OCI-LY7 (cell line): ENCODE results near the gene YIPF2. TPM values are rescaled to one million over a fixed set of nuclear protein-coding genes. Genes with fewer than 3 reads are reported as not detected.

Experiments
- BruUV-seq: library from RNA; stranded (reverse); fragments of 400-500 nt; replicated peaks from 2 replicates; lab custom pipeline; 2021; lab: Mats Ljungman, UMichigan
- CTCF ChIA-PET: fragments of 300-600 bp; sonication (Branson Sonifier 250); formaldehyde crosslinking; loops from one replicate; lab custom pipeline; 2022; ENCODE audit warnings: antibody characterized with exemption; ENCODE audit not compliant: unreplicated experiment; lab: Charles Lee
- POLR2A ChIA-PET: fragments of 300-600 bp; sonication (Branson Sonifier 250); formaldehyde crosslinking; loops from one replicate; lab custom pipeline; 2022; ENCODE audit warnings: antibody characterized with exemption; lab: Charles Lee
- DNase-seq: peaks from one replicate; pipeline ENCODE4 v3.0.0-alpha.2; 2015; ENCODE audit warnings: low spot score
- H2AFZ ChIP-seq: fragments of 200-600 bp; sonication (generic), shearing (Covaris generic); 2 replicates; pipeline ENCODE4 v1.6.1; 2014; ENCODE audit warnings: mild to moderate bottlenecking, antibody characterized with exemption, low read length, moderate library complexity
- H3K27ac ChIP-seq: fragments of 200-600 bp; sonication (generic); 2 replicates; pipeline ENCODE4 v1.5.1; 2014; ENCODE audit warnings: mixed run types, low read depth, mild to moderate bottlenecking, moderate library complexity, low read length, inconsistent platforms; ENCODE audit not compliant: poor library complexity, severe bottlenecking
- H3K36me3 ChIP-seq: fragments of 200-600 bp; sonication (generic); 2 replicates; pipeline ENCODE4 v1.6.1; 2014; ENCODE audit warnings: mild to moderate bottlenecking, antibody characterized with exemption, low read length, moderate library complexity, mixed read lengths; ENCODE audit not compliant: insufficient read depth
- H3K4me1 ChIP-seq: fragments of 200-600 bp; sonication (generic); 2 replicates; pipeline ENCODE4 v1.5.1; 2014; ENCODE audit warnings: mild to moderate bottlenecking, low read length; ENCODE audit not compliant: insufficient read depth, poor library complexity, severe bottlenecking
- H3K4me2 ChIP-seq: fragments of 200-600 bp; sonication (generic); 2 replicates; pipeline ENCODE4 v1.6.1; 2014; ENCODE audit warnings: mild to moderate bottlenecking, low read length
- H3K4me3 ChIP-seq: fragments of 200-600 bp; sonication (generic); 2 replicates; pipeline ENCODE4 v1.5.1; 2014; ENCODE audit warnings: mild to moderate bottlenecking, low read depth, low read length; ENCODE audit not compliant: poor library complexity, severe bottlenecking
- H3K79me2 ChIP-seq: fragments of 200-600 bp; sonication (generic); 2 replicates; pipeline ENCODE4 v1.6.1; 2016; ENCODE audit warnings: low read depth, mild to moderate bottlenecking, low read length, moderate library complexity, mixed read lengths; ENCODE audit not compliant: insufficient read depth
- H3K9me2 ChIP-seq: fragments of 200-600 bp; sonication (generic); 2 replicates; pipeline ENCODE4 v1.6.1; 2016; ENCODE audit warnings: mild to moderate bottlenecking, low read length, mixed read lengths; ENCODE audit not compliant: insufficient read depth
- H3K9me3 ChIP-seq: fragments of 200-600 bp; sonication (generic); 2 replicates; pipeline ENCODE4 v1.6.1; 2014; ENCODE audit warnings: mild to moderate bottlenecking, mixed run types, low read length, mixed read lengths
- H4K20me1 ChIP-seq: fragments of 200-600 bp; sonication (generic); 2 replicates; pipeline ENCODE4 v1.6.1; 2014; ENCODE audit warnings: mild to moderate bottlenecking, antibody characterized with exemption, low read length, moderate library complexity, mixed read lengths; ENCODE audit not compliant: insufficient read depth
- EZH2phosphoT487 ChIP-seq: fragments of 200-600 bp; sonication (generic); IDR thresholded peaks from 2 replicates; pipeline ENCODE4 v1.6.1; 2018; ENCODE audit warnings: low read depth, borderline replicate concordance, mild to moderate bottlenecking, mixed run types, antibody characterized with exemption, low read length, moderate library complexity, mixed read lengths
- intact Hi-C: fragments of 100-400 bp; cut with micrococcal nuclease; formaldehyde crosslinking; loops from one replicate; pipeline ENCODE4 v1.10.0; 2022; ENCODE audit not compliant: unreplicated experiment
- total RNA-seq, 2 experiments: library from RNA; depleted of rRNA in 1 of 2; stranded (reverse); fragments of >200 nt in 1 of 2; shearing (Covaris generic) in 1 of 2; gene quantifications; 2 replicates each; pipeline ENCODE4 v1.2.3, GENCODE V29; 2014 to 2022
- TF ChIP-seq, protein P1 (sequence below): fragments of 200-600 bp; sonication (generic); conservative IDR thresholded peaks from 2 replicates; pipeline ENCODE4 v1.5.1; 2014; ENCODE audit warnings: mild to moderate bottlenecking, antibody characterized with exemption, low read length, moderate library complexity, mixed read lengths

YIPF2 gene
- total RNA-seq, 2 experiments from 2014 or later: 26.7 to 27.5 TPM

DNA sequence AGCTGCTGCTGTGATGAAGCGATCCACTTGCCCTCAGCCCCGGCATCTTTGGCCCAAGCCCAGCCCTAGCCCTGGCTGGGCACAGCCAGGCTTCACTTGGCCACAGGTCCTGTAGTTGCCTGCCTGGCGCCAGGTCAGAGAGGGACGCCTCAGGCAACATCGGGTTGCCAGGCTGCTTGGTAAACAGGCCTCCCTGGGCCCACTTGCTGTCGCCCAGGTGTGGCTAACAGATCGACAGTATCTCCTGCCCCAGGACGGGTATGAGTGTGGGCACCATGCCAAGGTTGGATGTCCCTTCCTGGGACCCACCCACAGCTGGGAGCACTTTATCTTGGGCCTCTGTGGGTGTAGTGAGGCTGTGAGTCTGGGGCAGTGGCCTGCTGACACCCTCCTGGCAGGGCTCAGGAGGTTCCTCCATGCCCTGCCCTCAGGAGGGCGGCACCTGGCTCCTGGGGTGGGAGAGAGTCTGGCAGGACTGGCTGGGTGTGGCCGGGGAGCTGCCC lies 29.2 kb downstream of the YIPF2 start:
- Histone ChIP-seq H3K4me2 (no peak overlapping the region), H3K4me3 (no peak overlapping the region), H3K36me3 (peaks cover 23% of the 10 kb centered on the region), H4K20me1 (0 out of 2 replicates have a peak, but pooled peaks cover 8% of the 10 kb centered on the region), H3K79me2 (peaks cover 50% of the 10 kb centered on the region; the same call in 1 of the 2 replicates), H3K27ac (no peak overlapping the region), H3K4me1 (peaks cover 23% of the 10 kb centered on the region), H2AFZ (no peak overlapping the region), H3K9me2 (no peaks in the 10 kb centered on the region), H3K9me3 (no peaks in the 10 kb centered on the region)
- no peak for DNase-seq
- POLR2A ChIA-PET: interaction anchor here (1.0 kb wide), 1 partner anchor 12 kb away, joined by 8 read pairs; no protein-coding TSS in a partner anchor
- CTCF ChIA-PET: no interaction called here
- intact Hi-C loops: no loop called here
- no TSS peak for BruUV-seq
- no peak for TF ChIP-seq EZH2phosphoT487
- TF ChIP-seq, protein P1, sequence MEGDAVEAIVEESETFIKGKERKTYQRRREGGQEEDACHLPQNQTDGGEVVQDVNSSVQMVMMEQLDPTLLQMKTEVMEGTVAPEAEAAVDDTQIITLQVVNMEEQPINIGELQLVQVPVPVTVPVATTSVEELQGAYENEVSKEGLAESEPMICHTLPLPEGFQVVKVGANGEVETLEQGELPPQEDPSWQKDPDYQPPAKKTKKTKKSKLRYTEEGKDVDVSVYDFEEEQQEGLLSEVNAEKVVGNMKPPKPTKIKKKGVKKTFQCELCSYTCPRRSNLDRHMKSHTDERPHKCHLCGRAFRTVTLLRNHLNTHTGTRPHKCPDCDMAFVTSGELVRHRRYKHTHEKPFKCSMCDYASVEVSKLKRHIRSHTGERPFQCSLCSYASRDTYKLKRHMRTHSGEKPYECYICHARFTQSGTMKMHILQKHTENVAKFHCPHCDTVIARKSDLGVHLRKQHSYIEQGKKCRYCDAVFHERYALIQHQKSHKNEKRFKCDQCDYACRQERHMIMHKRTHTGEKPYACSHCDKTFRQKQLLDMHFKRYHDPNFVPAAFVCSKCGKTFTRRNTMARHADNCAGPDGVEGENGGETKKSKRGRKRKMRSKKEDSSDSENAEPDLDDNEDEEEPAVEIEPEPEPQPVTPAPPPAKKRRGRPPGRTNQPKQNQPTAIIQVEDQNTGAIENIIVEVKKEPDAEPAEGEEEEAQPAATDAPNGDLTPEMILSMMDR: no peak

DNA sequence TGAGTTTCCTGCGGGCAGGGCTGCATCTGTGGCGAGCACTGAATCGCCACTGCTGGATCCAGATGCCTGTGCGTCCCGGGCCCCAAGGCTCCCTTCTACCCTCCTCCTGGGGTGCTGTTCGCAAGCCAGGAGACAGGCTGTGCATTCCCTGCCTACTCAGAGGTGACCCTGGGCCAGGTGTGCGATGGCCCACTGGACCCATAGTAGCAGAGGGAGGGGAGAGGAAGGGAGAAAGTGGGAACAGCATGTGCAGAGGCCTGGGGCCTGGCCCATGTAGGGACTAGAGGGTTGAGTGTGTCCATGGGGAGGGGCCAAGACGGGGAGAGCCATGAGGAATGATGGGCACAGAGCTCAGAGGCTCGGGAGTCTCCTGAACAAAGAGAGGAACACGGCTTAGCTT lies 29.8 kb downstream of the YIPF2 start:
- TF ChIP-seq EZH2phosphoT487: no peak
- TF ChIP-seq, protein P1: no peak
- H3K9me2 ChIP-seq: no peaks in the 10 kb centered on the region
- H3K9me3 ChIP-seq: no peaks in the 10 kb centered on the region
- peaks cover 19% of the 10 kb centered on the region for H3K36me3 ChIP-seq
- 0 out of 2 replicates have a peak, but pooled peaks cover 8% of the 10 kb centered on the region for H4K20me1 ChIP-seq
- intact Hi-C loops: no loop called here
- no peak overlapping the region for H3K27ac ChIP-seq
- H3K4me1 ChIP-seq: peaks cover 23% of the 10 kb centered on the region
- ChIA-PET CTCF (no interaction called here), POLR2A (interaction anchor here (1.0 kb wide), 1 partner anchor 12 kb away, joined by 8 read pairs; no protein-coding TSS in a partner anchor)
- peaks cover 49% of the 10 kb centered on the region; the same call in 1 of the 2 replicates for H3K79me2 ChIP-seq
- BruUV-seq: no TSS peak
- H3K4me3 ChIP-seq: no peak overlapping the region
- H2AFZ ChIP-seq: no peak overlapping the region
- no peak for DNase-seq
- H3K4me2 ChIP-seq: no peak overlapping the region

DNA sequence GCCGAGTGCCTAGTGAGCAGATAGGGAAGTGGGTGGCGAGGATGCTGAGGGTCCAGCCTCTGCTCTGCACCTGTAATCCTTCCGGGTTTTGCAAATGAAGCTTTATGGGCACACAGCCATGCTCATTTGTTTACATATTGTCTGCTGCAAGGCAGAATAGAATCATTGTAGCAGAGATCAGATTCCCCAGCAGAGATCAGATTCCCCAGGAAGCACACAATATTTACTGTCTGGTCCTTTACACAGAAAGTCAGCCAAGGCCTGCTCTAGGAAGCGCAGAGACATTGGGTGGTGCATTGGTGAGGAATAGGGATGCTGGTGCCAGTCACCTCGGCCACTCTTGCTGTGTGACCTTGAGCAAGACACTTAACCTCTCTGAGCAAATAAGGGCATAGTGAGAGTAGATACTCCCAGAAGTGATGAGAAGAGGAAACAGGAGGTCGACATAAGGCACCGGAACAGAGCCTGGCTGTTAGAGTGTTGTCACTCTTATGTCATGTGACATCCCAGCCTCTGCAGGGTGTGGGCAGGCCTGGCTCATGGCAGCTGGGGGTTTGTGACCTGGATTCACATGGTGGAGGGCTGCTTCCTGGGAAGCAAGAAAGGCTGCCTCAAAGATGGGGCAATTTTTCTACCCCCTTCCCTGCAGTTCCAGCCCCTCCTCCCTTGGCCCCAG lies 31.4 kb downstream of the YIPF2 start:
- peak overlapping the region; percentile 27 for H3K27ac ChIP-seq
- ChIA-PET POLR2A (interaction anchor here (0.5 kb wide), 1 partner anchor 43 kb away, joined by 3 read pairs; no protein-coding TSS in a partner anchor), CTCF (no interaction called here)
- peak overlapping the region; percentile 63 for H3K4me2 ChIP-seq
- TF ChIP-seq, protein P1: no peak
- TF ChIP-seq EZH2phosphoT487: no peak
- peak; percentile 55 for DNase-seq
- peaks cover 10% of the 10 kb centered on the region; the same call in 1 of the 2 replicates for H3K36me3 ChIP-seq
- H3K9me3 ChIP-seq: no peaks in the 10 kb centered on the region
- no peak overlapping the region for H2AFZ ChIP-seq
- no peaks in the 10 kb centered on the region for H3K9me2 ChIP-seq
- H3K4me1 ChIP-seq: peaks cover 23% of the 10 kb centered on the region
- no peak overlapping the region for H3K4me3 ChIP-seq
- H4K20me1 ChIP-seq: 0 out of 2 replicates have a peak, but pooled peaks cover 8% of the 10 kb centered on the region
- no TSS peak for BruUV-seq
- intact Hi-C loops: no loop called here
- peaks cover 49% of the 10 kb centered on the region; the same call in 1 of the 2 replicates for H3K79me2 ChIP-seq
